GM12801 (cell line): Measurements from ENCODE around the gene SLC27A5.

Experiments used
- TF ChIP-seq, protein P1 (sequence below): IDR thresholded peaks from one replicate; pipeline ENCODE4 v1.5.1; 2011; ENCODE audit warnings: control low read depth; ENCODE audit not compliant: insufficient read length; ENCODE audit errors: extremely low read depth

The SLC27A5 gene

DNA sequence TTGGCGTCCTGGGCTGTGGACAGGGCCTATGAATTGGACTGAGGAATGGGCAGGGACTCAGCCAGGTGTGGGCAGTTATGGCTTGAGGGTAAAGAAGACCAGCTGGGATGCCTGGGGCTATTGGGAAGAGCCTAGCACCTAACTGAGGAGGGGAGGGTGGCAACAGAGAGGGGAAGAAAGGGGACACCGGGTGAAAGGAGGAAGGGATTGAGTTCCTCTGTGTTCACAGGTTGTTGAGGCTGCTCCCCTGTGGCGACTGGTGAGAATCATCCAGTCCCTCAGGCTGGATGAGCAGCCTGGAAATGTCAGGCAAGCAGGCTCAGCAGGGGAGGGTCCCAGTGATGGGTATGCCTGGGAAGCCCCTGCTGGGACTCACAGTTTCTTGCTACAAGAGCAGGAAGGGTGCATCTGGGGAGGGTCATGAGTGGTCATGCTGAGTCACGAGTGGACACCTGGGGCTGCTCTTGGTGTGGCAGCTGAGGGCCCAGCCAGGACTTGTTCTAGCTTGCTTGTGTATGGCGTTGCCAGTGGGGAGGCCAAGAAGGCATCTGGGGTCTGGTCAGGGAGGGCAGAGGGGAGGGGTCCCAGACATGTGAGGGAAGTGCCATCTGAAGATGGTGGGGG is 43.5 kb downstream of the SLC27A5 start:
- TF ChIP-seq, protein P1, sequence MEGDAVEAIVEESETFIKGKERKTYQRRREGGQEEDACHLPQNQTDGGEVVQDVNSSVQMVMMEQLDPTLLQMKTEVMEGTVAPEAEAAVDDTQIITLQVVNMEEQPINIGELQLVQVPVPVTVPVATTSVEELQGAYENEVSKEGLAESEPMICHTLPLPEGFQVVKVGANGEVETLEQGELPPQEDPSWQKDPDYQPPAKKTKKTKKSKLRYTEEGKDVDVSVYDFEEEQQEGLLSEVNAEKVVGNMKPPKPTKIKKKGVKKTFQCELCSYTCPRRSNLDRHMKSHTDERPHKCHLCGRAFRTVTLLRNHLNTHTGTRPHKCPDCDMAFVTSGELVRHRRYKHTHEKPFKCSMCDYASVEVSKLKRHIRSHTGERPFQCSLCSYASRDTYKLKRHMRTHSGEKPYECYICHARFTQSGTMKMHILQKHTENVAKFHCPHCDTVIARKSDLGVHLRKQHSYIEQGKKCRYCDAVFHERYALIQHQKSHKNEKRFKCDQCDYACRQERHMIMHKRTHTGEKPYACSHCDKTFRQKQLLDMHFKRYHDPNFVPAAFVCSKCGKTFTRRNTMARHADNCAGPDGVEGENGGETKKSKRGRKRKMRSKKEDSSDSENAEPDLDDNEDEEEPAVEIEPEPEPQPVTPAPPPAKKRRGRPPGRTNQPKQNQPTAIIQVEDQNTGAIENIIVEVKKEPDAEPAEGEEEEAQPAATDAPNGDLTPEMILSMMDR, result no peak

- TF ChIP-seq, protein P1, result no peak
Observed at GRCh38 chr19:58466760-58467589, 44.8 kb downstream of the SLC27A5 start, which contains the start of gene ZNF324. ZNF324 (plus strand) TSS chr19:58467080; CDS start chr19:58469186, 2,106 bp downstream.

DNA sequence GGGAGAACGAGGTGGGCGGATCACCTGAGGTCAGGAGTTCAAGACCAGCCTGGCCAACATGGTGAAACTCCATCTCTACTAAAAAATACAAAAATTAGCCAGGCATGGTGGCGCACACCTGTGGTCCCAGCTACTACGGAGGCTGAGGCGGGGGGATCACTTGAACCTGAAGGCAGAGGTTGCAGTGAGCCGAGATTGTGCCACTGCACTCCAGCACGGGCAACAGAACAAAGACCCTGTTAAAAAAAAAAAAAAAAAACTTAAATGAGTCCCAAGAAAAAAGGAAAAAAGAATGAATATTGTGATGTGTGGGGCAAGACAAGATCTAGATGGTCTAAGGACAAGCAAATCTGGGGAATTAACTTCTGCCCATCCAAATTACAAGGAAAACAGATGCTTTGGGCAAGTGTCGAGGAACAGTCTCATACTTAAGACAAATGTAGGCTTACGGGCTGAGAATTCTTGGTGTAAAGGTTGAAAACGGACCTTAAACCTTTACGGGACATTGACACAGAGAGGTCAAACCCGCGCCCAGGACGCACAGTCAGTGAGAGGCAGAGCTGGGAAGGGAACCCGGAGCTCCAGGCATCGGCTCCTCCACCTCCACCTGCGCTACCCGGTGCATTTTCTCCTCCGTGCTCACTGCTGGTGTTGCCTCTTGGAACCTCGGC is 45.6 kb downstream of the SLC27A5 start:
- TF ChIP-seq, protein P1, result no peak

DNA sequence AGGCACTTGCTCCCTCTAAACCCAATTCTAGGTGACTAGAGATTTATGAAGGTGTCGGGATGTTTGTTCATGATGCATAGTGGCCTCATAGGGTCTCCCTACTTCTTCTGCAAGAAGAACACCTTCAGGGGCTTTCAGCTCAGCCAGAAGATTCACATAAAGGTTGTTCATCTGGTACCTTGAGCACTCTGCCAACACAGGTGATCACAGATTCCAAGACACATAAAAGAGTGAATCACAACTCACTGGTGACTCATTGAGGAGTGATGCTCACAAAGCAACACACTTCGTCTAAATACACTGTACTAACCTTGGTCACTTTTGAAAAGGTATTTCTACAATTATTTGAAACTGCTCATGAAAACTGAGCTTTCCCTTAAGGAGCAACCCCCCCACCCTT is 51.8 kb downstream of the SLC27A5 start:
- TF ChIP-seq, protein P1, result no peak

- TF ChIP-seq, protein P1, result no peak
Observed at GRCh38 chr19:58456111-58456510, 55.7 kb downstream of the SLC27A5 start.

DNA sequence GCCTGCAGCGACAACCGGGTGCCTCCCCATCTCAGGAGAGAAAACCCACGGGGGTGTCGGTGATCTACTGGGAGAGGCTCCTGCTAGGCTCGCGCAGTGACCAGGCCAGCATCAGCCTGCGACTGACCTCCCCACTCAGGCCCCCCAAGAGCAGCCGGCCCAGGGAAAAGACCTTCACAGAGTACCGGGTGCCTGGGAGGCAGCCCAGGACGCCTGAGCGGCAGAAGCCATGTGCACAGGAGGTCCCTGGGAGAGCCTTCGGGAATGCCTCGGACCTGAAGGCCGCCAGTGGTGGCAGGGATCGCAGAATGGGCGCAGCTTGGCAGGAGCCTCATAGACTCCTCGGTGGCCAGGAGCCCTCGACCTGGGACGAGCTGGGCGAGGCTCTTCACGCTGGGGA is 56.5 kb downstream of the SLC27A5 start:
- TF ChIP-seq, protein P1, result no peak

DNA sequence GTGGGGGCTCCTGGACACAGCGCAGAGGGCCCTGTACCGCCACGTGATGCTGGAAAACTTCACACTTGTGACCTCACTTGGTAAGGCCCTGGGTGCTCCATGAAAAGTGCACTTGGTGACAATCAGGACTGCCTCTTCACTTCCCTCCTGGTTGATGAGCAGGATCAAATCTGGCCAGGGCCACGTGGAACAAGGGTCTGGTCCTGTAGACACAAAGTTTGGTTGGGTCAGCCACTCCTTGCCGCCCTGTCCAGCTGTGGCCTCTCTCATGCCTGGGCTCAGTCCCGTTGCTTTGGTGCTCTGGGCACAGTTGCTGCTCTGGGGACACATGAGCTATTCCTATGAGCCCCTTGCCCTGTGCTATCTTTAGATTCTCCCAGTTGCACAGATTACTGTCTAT is 58.0 kb downstream of the SLC27A5 start:
- TF ChIP-seq, protein P1, result no peak
